ENCODE measurements around the gene CCNY. TPM values are rescaled to one million over a fixed set of nuclear protein-coding genes. Genes with fewer than 3 reads are reported as not detected.

CCNY gene
- total RNA-seq, 1 donor from 2014 or later: 27.2 TPM

DNA sequence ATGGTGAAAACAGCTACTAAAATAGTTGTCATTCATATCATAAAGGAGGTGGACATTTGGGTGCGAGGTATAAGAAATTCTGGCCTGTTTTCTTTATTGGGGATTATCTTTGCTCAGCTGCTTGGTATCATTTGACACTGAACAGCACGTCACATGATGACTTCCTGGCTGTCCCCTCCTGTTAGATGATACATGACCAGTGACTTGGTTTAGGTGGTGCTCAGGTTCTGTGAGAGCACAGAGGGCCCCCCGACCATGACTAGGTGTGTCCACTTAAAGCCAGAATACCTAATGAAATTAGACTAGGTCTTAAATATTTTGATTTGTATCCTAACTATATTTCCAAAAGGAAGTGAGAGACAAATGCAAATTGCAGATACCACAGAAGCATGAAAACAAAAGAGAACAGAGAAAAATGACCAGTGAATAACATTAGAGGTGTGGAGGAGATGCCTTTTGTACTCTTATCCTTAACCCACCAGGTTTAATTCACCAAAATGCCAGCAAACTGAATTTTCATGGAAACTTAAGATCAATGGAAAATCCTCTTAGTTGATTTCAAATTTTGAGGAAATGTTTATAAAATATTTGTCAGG lies 218.2 kb downstream of the CCNY start:
- no peak overlapping the region for H3K4me3 ChIP-seq (ENCODE audit: low read depth, low read length)
- no peak for DNase-seq (ENCODE audit: low read depth)
- TF ChIP-seq, protein P1, sequence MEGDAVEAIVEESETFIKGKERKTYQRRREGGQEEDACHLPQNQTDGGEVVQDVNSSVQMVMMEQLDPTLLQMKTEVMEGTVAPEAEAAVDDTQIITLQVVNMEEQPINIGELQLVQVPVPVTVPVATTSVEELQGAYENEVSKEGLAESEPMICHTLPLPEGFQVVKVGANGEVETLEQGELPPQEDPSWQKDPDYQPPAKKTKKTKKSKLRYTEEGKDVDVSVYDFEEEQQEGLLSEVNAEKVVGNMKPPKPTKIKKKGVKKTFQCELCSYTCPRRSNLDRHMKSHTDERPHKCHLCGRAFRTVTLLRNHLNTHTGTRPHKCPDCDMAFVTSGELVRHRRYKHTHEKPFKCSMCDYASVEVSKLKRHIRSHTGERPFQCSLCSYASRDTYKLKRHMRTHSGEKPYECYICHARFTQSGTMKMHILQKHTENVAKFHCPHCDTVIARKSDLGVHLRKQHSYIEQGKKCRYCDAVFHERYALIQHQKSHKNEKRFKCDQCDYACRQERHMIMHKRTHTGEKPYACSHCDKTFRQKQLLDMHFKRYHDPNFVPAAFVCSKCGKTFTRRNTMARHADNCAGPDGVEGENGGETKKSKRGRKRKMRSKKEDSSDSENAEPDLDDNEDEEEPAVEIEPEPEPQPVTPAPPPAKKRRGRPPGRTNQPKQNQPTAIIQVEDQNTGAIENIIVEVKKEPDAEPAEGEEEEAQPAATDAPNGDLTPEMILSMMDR (conservative IDR thresholded peaks at IDR 0.05; ENCODE audit: low read depth, low read length): no peak

DNA sequence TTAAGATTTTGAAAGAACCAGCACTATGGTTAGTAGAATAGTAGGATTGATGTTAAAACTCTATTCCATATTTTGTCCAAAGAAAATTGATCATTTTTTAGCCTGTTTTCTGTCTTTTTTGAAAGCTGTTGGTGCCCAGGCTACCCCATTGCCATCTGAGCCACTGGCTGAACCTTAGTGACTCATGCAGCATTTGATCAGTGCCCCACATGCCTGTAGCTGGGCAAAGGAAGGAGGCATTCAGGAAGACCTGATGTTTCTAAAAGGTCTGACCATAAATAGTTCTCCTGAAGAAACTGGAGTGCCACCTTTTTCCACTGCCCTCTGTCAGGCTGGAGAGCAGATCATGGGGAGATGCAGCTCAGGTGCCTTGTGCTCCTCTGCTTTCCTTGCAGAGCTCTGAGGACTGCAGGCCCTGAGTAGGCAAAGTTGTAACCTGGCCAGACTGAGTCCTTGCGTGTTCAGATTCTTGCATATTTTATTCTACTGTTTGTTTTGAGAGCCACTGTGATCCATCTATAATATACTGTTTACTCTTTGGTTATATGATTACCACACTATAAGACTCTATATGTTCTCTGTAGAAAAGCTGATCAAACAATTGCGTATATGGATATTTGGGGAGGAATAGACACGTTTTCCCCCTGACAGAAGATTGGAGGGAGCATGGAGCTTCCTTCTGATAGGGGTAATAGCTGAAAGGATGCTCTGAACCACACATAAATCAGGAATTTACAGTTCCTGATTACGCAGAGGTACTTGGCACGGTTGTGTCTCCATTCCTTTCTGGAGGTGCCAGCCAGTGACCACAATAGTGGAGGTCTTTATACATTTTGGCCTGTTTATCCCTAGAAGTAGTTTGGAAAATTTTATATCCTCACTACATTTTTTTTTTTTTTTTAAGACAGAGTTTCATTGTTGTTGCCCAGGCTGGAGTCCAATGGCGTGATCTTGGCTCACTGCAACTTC lies 219.9 kb downstream of the CCNY start:
- DNase-seq (ENCODE audit: low read depth): no peak
- TF ChIP-seq, protein P1 (conservative IDR thresholded peaks at IDR 0.05; ENCODE audit: low read depth, low read length): no peak
- no peak overlapping the region for H3K4me3 ChIP-seq (ENCODE audit: low read depth, low read length)

GRCh38 chr10:35558276-35558675 lies 222.0 kb downstream of the CCNY start:
- DNase-seq (ENCODE audit: low read depth): no peak
- TF ChIP-seq, protein P1 (conservative IDR thresholded peaks at IDR 0.05; ENCODE audit: low read depth, low read length): no peak
- H3K4me3 ChIP-seq (ENCODE audit: low read depth, low read length): no peak overlapping the region

DNA sequence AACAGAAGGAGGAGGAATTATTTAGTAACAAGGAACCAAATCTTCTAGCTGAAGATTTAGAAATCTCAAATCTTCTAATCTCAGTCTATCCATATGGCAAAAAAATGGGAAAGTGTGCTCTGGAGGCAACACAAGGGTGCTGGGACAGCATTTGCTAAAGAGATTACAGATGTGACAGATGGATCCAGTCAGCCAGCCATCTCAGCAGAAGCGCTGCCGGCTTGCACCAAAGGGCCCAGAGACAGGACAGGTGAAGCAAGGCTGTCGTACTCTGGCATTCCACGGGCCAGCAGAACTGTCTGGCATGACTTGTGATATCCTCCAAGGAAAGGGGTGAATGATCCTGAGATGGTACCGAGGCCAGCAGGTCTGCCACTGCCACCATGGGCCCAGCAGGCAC lies 223.1 kb downstream of the CCNY start:
- TF ChIP-seq, protein P1 (conservative IDR thresholded peaks at IDR 0.05; ENCODE audit: low read depth, low read length): no peak
- no peak for DNase-seq (ENCODE audit: low read depth)
- H3K4me3 ChIP-seq (ENCODE audit: low read depth, low read length): no peak overlapping the region

DNA sequence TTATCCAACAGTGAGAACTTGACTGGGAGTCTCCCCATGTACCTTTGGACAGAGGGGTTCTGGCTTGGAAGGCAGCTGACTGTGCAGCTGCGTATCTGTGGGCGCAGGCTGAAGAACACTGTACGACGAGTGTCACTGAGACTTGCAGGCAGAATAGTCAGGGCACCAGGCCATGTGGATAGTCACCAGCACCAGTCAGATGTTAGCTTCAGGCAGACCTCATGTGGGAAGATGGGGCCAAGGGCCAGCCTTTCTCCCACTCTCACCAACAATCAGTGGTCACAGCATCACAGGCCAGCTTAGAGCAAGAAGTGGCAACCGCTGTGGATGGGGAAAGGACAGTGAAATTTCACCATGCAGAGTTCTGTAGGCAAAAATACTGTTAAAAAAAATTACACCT lies 225.4 kb downstream of the CCNY start:
- no peak for DNase-seq (ENCODE audit: low read depth)
- TF ChIP-seq, protein P1 (conservative IDR thresholded peaks at IDR 0.05; ENCODE audit: low read depth, low read length): no peak
- no peak overlapping the region for H3K4me3 ChIP-seq (ENCODE audit: low read depth, low read length)

DNA sequence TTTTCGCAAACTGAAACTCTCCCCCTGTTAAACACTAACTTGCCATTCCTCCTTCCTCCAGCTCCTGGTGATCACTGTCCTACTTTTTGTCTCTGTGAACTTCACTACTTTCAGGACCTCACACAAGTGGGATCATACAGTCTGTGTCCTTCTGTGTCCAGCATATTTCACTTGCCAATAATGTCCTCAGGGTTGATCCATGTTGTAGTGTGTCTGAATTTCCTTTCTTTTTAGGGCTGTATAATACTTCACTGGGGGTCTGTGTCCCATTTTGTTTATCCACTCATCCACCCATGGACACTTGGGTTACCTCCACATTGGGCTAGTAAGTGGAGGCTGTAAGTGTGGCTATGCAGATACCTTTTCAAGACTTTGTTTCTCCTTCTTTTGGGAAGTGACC lies 226.1 kb downstream of the CCNY start:
- TF ChIP-seq, protein P1 (conservative IDR thresholded peaks at IDR 0.05; ENCODE audit: low read depth, low read length): no peak
- no peak overlapping the region for H3K4me3 ChIP-seq (ENCODE audit: low read depth, low read length)
- DNase-seq (ENCODE audit: low read depth): no peak

Data from epithelial cell of proximal tubule (primary cell).